HG02759 (cell line): ENCODE data around the gene KXD1.
"Not testable (repeated sequence)": the region's sequence is repeated elsewhere in the genome, so short reads cannot be mapped to it uniquely, and the experiment has no call there.

Experiments used
- ATAC-seq: cut with Tn5 transposase; IDR thresholded peaks from one replicate; pipeline ENCODE4 v1.9.1; 2021; ENCODE audit warnings: mild to moderate bottlenecking, moderate library complexity; ENCODE audit not compliant: unreplicated experiment

KXD1 gene

DNA sequence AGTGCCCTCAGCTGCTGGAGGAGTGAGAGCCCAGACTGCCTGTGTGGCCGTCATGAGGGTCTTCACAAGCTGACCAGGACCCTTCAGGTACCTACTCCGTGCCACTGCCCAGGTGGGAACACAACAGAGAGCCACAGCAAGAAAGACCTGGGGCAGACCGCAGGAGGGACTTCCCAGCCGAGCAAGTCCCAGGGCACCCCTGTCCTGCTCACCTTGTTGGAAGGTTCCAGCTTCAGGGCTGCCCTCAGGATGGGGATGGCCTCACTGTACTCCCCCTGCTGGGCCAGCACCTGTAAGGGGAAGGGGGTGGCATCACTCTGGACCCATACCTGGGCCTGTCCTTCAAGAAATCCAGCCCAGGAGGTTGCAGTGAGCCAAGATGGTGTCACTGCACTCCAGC lies 24.6 kb upstream of the KXD1 start:
- ATAC-seq, result no peak

DNA sequence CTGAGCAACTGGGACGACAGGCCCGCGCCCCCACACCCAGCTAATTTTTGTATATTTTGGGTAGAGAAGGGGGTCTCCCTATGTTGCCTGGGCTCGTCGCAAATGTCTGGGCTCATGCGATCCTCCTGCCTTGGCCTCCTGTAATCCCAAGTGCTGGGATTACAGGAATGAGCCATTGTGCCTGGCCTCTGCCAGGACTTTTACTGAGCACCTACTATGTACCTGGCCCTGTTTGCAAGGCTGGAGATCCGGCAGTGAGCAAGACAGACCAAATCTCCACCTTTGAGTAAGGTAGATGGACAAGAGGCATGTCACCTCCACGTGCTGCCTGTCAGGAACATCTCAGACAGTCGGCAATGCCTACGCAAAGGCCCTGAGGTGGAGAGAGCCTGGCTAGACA lies 21.2 kb upstream of the KXD1 start:
- no peak for ATAC-seq

DNA sequence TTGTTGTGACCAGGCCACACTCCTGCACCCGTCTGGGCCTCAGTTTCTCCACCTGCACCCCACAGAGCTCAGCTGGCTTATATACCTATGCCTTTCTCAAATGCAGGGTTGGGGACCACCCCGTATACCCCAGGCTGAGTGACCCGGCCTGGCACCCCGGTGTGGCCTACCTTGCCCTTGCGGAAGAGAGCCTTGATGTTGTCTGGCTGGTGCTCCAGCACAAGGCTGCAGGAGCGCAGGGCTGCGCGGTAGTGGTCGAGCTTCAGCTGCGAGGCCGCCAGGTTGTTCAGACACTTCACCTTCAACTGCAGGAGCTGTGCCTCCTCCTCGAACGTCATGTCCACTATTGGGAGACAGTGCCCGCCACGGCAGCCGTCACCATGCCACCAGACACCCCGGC lies 20.2 kb upstream of the KXD1 start:
- ATAC-seq, result no peak

DNA sequence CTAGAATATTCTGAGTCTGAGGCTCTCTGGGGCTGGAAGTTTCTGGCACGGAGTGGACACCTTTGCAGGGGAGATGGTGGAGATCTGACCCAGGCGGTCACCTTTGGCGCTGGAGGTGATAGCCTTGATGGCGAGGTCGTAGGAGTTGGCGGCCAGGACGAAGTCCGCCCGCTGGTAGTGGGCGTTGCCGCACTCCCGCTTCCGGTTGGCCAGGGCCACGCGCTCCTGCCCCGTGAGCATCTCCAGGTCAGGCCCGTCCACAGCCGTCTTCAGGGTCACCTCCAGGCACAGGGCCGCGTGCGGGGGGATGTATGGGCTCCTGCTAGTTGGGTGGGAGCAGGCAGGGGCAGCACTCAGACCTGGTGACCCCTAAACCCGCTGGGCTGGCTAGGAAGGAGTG lies 19.6 kb upstream of the KXD1 start:
- ATAC-seq, result no peak

DNA sequence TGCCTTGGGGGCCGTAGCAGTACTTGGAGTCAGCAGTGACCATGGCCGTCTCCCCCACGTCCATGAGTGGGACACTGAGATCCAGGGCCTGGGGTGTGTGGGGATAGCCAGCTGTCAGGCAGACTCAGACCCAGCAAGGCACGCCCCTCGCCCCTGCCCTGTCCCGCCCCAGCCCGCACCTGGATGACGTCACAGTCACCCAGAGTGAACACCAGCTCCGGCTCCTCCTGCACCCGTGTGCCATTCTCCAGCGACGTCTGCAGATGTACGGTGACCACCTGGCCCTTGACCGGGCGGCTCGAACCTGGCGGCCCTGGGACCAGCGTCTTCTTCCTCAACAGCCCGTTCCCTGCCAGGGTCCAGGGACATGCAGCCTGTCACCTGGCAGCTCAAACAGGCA lies 18.3 kb upstream of the KXD1 start:
- ATAC-seq, result no peak

DNA sequence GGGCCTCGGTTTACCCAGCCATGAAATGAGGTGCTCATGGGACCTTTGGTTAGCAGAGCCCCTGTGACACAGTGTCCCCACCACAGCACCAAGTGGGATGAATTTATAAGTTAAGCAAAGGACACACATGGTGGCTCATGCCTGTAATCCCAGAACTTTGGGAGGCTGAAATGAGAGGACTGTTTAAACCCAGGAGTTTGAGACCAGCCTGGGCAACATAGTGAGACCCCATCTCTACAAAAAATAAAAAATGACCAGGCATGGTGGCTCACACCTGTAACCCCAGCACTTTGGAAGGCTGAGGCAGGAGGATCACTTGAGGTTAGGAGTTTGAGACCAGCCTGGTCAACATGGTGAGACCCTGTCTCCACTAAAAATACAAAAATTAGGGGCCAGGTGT lies 17.5 kb upstream of the KXD1 start:
- not testable (repeated sequence) for ATAC-seq

DNA sequence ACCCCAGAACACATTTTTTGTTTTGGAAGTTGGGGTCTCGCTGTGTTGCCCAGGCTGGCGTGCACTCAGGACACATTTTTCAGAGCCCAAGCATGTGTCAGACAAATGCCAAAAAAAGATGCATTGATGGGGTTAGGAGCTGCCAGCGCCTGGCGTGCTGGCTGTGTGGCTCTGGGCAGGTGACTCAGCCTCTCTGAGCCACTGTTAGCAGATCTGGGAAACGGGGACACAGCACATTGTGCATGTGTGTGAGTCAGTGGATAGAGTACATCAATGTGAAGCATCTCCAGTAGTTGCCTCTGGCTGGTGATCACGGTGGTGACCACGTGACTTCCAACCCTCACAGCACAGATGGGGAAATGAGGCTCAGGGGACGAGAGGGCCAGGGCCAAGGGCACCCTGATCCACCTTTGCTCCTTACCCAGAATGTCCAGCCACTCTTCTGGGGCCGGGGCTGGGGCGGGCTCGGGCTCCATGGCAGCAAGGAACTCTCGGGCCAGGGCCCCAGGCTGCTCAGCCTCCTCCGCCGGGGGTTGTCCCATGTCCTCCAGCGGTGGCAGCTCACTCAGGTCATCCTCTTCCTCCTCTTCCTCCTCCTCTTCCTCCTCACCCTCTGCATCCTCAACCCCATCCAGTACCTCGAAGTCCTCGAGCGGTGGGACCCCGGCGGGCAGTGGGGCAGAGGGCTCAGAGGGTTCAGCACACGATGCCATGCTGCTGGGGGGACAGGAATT lies 16.2 kb upstream of the KXD1 start:
- no peak for ATAC-seq

DNA sequence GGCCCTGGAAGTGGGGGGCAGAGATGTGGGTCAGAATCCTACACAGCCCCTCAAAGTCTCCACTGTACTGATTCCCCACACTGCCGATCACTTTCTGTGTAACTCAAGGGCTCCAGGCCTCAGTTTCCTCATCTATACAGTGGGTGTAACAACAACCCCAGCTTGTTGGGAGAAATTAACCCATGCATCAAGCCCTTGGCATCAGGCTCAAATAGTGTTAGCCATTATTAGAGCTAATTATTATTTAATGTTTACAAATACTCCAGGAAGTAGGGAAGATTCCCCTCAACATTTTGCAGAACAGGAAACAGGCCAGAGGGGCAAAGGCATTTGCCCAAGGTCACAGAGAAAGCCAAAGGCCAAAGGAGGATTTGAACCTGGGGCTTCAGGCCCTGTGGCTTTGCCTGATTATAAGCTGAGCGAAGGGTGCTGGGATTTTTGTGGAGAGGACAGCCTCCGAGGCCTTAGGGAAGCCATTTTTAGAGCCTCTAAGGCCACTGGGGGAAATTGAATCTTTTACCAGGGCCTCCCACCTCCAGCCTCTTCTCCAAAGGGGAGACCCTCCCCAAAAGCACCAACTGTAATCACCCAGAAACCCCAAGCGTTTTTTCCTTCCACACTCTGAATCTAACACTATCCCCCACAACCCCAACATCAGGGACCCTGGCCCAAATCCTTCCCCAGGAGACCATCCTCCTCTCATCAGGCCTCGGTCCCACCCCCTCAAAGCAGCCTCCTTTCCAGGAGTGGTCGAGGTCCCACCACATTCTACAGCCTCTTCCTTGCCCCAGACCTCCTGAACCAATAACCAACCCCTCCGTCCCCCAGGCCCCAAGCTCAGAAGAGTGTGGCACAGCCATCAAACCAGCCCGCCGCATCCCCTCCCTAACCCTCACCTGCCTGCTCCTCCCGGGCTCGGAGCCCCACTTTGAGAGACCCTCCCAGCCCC lies 15.4 kb upstream of the KXD1 start:
- ATAC-seq, result no peak

DNA sequence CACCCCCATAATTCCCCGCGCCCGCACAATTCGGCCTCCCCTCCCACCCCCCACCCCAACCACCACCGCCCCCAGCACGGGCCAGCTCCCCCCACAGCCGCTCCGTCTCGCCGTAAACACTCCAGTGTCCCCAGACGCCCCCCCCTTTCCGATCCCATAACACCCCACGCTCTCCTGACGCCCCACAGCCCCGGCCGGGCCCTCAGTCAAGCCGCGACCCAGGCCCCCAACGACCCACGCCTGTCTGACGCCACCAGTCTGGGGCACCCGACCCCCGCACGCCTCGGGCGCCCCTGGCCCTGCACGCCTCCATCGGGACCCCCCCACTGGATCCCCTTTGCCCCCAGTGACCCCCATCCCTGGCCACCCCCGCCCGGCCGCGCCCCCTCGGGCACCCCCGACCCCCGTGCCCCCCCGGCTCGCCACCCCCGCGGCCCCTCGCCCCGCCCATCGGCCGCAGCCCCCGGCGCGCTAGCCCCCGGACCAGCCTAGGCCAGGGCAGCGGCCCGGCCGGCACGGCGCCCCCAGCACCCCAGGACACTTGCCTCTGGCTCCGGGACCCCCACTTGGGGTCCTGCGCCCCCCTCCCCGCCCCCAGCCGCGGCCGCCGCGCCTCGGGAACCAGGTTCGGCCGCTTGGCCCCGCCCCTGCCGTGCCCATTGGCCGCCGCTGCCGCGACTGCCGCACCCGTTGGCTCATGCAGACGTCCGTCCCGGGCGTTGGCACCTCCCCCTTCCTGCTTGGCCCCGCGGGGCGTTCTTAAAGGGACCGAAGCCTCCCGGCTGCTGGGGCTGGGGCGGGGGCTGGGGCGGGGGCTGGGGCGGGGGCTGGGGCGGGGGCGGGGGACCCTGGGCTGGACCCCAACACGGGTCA lies 14.5 kb upstream of the KXD1 start, which contains the start of gene FKBP8:
Gene FKBP8, minus strand, starts transcription at position 633 of the 873 bp plus-strand sequence. CDS start 1,603 bp downstream, outside the sequence.
- peak; percentile 96 for ATAC-seq

DNA sequence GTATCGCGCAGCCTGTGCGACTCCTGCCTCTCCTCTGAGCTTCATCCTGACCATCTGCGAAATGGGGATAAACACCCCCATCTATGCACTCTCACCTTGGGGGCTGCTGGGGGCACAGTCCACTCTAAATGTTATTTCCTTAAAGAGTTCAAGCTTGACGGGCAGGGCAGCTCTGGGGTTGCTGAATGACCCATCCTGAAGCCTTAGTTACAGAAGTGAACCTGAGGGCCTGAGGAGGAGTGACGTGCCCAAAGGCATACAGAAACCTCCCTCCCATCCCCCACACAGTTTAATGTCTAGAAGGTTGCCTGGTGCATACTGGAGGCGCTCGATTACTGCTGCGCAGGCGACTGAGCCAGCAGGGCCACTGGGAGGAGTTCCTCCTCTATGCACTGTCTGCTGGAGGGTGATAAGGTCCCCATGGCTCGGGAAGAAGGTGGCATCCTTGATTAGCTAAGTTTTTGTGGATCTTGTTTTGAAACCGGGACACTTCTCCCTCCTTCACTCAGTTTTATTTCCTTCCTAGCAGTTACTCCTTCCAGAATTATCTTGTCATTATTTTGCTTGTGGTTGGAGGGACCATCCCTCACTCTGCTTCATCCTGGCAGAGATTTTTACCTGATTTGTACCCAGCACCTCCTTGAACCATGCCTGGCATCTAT lies 13.7 kb upstream of the KXD1 start:
- peak; percentile 52 for ATAC-seq

DNA sequence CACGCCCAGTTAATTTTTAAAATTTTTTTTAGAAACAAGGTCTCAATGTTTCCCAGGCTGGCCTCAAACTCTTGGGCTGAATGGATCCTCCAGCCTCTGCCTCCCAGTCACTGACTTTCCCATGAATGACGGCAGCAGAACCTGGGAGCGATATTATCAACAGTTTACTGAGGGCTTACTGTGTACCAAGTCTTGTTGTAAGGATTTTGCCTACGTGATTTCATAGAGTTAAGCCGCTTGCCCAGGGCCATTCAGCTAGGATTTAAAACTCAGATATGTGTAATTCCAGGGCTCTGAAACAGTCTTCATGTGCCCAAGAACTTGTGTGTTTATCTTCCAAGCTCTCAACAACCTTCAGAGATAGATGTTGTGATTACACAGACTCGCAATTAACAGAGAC lies 6.0 kb upstream of the KXD1 start:
- no peak for ATAC-seq

DNA sequence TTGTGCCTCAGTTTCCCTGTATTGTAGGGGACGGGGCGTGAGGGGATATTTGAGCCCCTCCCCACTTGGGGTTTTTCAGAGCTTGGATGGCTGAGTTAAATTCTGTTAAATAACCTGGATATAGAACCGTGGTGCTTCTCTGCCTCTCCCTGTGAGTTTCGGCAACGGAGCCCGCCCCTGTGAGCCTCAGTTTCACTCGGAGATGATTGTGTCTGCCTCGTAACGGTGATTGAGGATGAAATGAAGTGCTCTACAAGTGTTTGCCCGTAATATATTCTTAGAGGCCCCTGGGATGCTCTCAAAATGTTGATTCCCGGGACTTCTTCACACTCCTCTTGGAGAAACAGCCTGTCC lies 509 bp downstream of the KXD1 start:
- no peak for ATAC-seq

DNA sequence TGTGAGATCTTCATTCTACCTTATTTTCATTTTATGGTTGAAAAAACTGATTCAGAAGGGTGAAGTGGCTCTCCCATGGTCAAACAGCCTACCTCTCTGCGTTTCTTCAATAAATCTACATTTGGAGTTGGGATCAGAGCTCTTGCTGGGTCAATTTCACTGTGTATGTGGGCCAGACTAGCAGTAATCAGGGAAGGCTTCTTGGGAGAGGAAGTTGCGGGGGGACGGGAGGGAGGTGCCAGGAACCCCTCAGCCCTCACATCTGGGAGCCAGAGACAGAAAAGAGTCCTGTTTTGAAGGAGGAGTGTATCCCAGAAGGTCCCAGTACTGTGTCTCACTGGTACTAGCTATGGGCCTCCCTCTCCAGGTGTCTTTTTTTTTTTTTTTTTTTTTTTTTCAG lies 934 bp downstream of the KXD1 start:
- ATAC-seq, result no peak

DNA sequence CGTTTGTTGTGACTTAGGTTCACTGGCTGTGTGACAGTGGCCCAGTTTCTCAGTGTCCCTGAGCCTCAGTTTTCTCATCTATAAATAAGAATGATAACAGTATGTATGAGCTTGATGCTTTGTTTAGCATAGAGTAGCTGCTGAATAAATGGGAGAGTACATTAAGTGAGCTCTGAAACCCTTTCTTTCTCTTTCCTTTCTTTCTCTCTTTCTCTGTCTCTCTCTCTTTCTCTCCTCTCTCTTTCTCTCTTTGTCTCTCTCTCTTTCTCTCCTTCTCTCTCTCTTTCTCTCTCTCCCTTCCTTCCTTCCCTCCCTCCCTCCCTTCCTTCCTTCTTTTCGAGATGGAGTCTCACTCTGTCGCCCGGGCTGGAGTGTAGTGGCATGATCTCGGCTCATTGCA lies 2.0 kb downstream of the KXD1 start:
- no peak for ATAC-seq

DNA sequence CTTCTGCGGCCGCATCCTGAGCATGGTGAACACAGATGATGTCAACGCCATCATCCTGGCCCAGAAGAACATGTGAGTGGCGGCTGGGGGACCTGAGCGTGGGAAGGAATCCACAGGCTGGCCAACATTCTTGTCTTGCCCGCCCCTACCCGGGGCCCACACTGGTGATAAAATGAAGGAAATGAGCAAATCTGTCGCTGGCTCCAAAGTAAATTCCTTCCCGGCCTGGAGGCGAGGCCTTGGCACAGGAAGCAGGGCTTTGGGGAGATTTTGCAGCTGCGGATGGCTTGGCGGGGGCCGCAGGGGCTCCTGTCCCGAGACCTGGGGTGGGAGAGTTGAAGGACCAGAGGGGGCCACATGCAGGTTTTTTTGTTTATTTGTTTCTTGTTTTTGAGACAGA lies 4.4 kb downstream of the KXD1 start:
- no peak for ATAC-seq

DNA sequence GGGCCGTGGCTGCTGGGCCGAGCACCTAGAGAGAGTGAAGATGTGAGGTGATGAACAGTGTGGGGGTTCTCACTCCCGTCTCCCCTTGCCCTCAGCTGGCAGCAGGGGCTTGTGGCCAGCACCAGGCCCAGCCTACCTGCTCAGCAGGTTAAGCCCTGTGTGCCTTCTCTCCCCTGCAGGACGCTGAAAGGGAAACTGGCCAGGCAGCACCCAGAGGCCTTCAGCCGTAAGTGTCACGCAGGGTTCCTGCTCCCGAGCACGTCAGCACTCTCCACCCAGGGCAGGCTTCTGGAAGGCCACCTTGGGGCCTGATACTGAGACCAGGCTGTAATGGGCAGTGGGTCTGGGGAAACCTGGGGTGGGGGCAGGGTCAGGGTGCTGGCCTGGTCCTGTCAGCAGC lies 9.3 kb downstream of the KXD1 start:
- ATAC-seq, result no peak

DNA sequence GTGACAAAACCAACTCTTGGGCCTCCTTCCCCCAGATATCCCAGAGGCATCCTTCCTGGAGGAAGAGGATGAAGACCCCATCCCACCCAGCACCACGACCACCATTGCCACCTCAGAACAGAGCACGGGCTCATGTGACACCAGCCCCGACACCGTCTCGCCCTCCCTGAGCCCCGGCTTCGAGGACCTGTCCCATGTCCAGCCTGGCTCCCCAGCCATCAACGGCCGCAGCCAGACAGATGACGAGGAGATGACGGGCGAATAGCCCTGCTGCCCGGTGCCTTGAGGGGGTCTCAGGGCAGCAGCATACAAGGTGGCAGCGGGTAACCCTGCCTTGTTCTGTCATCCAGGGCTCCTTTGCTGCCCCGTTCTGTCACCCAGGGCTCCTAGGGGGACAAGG lies 10.7 kb downstream of the KXD1 start:
- no peak for ATAC-seq

DNA sequence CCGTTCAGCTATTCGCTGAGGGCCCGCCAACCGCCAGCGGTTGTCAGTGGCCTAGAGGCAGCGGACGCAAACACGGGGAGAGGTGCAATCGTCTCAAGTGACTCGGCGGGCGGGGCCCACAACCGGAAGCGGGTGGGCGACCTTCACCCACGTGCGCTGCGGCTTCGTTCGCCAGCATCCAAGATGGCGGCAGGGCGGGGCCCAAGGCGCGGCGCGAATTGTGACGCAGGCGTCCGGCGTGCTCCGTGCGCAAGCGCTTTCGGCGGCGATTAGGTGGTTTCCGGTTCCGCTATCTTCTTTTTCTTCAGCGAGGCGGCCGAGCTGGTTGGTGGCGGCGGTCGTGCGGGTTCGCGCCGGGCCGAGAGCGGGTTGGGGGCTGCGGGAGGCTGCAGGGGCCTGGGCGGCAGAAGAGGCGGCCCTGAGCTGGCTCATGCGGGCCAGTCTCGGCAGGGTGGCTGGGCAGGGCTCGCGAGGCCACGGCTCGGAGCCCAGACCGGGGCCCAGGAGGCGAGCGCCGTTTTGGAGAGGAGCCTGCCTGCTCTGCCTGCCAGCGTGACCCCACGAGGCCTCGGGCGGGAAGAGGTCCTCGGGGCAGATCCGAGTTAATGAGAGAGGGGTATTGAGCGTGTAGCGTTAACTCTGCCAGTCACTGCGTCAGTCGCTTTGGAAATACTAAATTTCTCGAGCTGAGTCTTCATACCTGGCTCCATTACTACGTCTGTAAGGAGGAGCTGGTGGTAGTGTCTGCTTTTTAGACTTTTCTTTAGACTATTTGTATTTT lies 14.1 kb downstream of the KXD1 start, which contains the start of gene UBA52:
Gene UBA52, plus strand, starts transcription at position 294 of the 781 bp plus-strand sequence. CDS start 1,444 bp downstream, outside the sequence.
- peak; percentile 94 for ATAC-seq

DNA sequence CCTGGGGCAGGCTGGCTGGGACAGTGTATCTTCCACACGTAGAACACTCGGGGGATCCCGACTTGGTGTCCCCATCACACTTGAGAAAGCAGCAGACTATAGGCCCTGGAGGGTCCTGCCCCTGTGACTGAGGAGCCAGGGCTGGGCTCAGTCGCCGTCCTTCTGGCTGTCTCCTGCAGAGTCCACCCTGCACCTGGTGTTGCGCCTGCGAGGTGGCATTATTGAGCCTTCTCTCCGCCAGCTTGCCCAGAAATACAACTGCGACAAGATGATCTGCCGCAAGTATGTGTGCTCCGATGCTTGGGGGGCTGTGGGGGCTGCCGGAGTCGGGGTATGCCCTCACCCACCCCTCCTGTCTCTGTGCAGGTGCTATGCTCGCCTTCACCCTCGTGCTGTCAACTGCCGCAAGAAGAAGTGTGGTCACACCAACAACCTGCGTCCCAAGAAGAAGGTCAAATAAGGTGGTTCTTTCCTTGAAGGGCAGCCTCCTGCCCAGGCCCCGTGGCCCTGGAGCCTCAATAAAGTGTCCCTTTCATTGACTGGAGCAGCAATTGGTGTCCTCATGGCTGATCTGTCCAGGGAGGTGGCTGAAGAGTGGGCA lies 17.1 kb downstream of the KXD1 start:
- ATAC-seq, result no peak
